GM19438 (cell line): ENCODE results near the gene HPSE2.

Source experiments
- ATAC-seq: cut with Tn5 transposase; IDR thresholded peaks from one replicate; pipeline ENCODE4 v1.9.1; 2021; ENCODE audit warnings: low read depth; ENCODE audit not compliant: unreplicated experiment

Gene HPSE2

GRCh38 chr10:98720551-98720950 is 515.1 kb downstream of the HPSE2 start:
- ATAC-seq, result no peak

- no peak for ATAC-seq
Measured at GRCh38 chr10:98713586-98713985, 522.1 kb downstream of the HPSE2 start.

- no peak for ATAC-seq
Measured at GRCh38 chr10:98696516-98696915, 539.1 kb downstream of the HPSE2 start.

- ATAC-seq, result no peak
Measured at GRCh38 chr10:98694883-98695282, 540.8 kb downstream of the HPSE2 start.

GRCh38 chr10:98694014-98694413 is 541.6 kb downstream of the HPSE2 start:
- no peak for ATAC-seq

- ATAC-seq, result no peak
Measured at GRCh38 chr10:98687685-98688084, 548.0 kb downstream of the HPSE2 start.

- no peak for ATAC-seq
Measured at GRCh38 chr10:98684019-98684899, 551.4 kb downstream of the HPSE2 start.

- no peak for ATAC-seq
Measured at GRCh38 chr10:98676895-98677294, 558.8 kb downstream of the HPSE2 start.

- no peak for ATAC-seq
Measured at GRCh38 chr10:98675902-98676301, 559.8 kb downstream of the HPSE2 start.

GRCh38 chr10:98673171-98673782 is 562.4 kb downstream of the HPSE2 start:
- ATAC-seq, result no peak

- no peak for ATAC-seq
Measured at GRCh38 chr10:98667081-98667480, 568.6 kb downstream of the HPSE2 start.

- ATAC-seq, result no peak
Measured at GRCh38 chr10:98666276-98666675, 569.4 kb downstream of the HPSE2 start.

- ATAC-seq, result no peak
Measured at GRCh38 chr10:98664329-98665042, 571.2 kb downstream of the HPSE2 start.

- no peak for ATAC-seq
Measured at GRCh38 chr10:98659951-98660350, 575.7 kb downstream of the HPSE2 start.

- ATAC-seq, result no peak
Measured at GRCh38 chr10:98655492-98655891, 580.2 kb downstream of the HPSE2 start.

- ATAC-seq, result no peak
Measured at GRCh38 chr10:98649170-98649569, 586.5 kb downstream of the HPSE2 start.

GRCh38 chr10:98646998-98647917 is 588.4 kb downstream of the HPSE2 start:
- no peak for ATAC-seq

- no peak for ATAC-seq
Measured at GRCh38 chr10:98644466-98644865, 591.2 kb downstream of the HPSE2 start.

GRCh38 chr10:98642281-98642680 is 593.4 kb downstream of the HPSE2 start:
- ATAC-seq, result no peak

GRCh38 chr10:98638920-98639319 is 596.7 kb downstream of the HPSE2 start:
- no peak for ATAC-seq
